Keratinocyte (primary cell): ENCODE results near the gene PLAAT3.

ENCODE experiments used
- CTCF ChIP-seq, 3 experiments: IDR thresholded peaks in 1 of 3; conservative IDR thresholded peaks in 1 of 3; optimal IDR thresholded peaks in 1 of 3; 2 replicates in 2 of 3; 3 replicates in 1 of 3; pipeline versions ENCODE3 to v1.5.1; 2011; ENCODE audit warnings: low read length in 3 of 3, mild to moderate bottlenecking in 3 of 3, moderate library complexity in 2 of 3, control low read depth in 1 of 3, inconsistent platforms in 1 of 3; ENCODE audit not compliant: insufficient read depth in 2 of 3; ENCODE audit errors: extremely low read depth in 1 of 3
- EZH2 ChIP-seq: IDR thresholded peaks from one replicate; pipeline ENCODE4 v1.6.1; 2012; ENCODE audit warnings: inconsistent platforms, mild to moderate bottlenecking, low read length, moderate library complexity

- TF ChIP-seq CTCF (optimal IDR thresholded peaks at IDR 0.05 in 1 of 3, IDR thresholded peaks at IDR 0.05 in 1 of 3, conservative IDR thresholded peaks at IDR 0.05 in 1 of 3; ENCODE audit: extremely low read depth in 1 of 3, insufficient read depth in 2 of 3, low read length in 3 of 3) (no peak), EZH2 (no peak)
These were observed 84.2 kb downstream of the PLAAT3 start for GRCh38 chr11:63530021-63530420.
